Fibroblast of upper back skin (primary cell): ENCODE data around the gene KDM5B.
"Not testable (repeated sequence)": the region's sequence is repeated elsewhere in the genome, so short reads cannot be mapped to it uniquely, and the experiment has no call there.

Source experiments
- DNase-seq: peaks from one replicate; pipeline ENCODE4 v3.0.0-alpha.2; 2013

KDM5B gene

GRCh38 chr1:202812176-202813026 lies 4.2 kb upstream of the KDM5B start:
- no peak for DNase-seq

GRCh38 chr1:202811296-202812175 lies 3.3 kb upstream of the KDM5B start:
- peak; percentile 46 for DNase-seq

GRCh38 chr1:202810615-202811295 lies 2.5 kb upstream of the KDM5B start, which contains the start of gene PCAT6:
TSS of gene PCAT6 (plus strand) at chr1:202810954.
- DNase-seq, result peak; percentile 97

- DNase-seq, result no peak
Measured at GRCh38 chr1:202810193-202810614, 2.0 kb upstream of the KDM5B start.

GRCh38 chr1:202809597-202810159 lies 1.5 kb upstream of the KDM5B start:
- DNase-seq, result no peak

- DNase-seq, result peak; percentile 40
Measured at GRCh38 chr1:202807451-202807925, 733 bp downstream of the KDM5B start.

- no peak for DNase-seq
Measured at GRCh38 chr1:202806845-202807450, 1.3 kb downstream of the KDM5B start.

GRCh38 chr1:202805886-202806844 lies 2.1 kb downstream of the KDM5B start:
- DNase-seq, result no peak

- DNase-seq, result no peak
Measured at GRCh38 chr1:202804126-202804525, 4.1 kb downstream of the KDM5B start.

- DNase-seq, result peak; percentile 42
Measured at GRCh38 chr1:202802998-202803932, 5.0 kb downstream of the KDM5B start.

GRCh38 chr1:202802034-202802433 lies 6.2 kb downstream of the KDM5B start:
- DNase-seq, result no peak

GRCh38 chr1:202801175-202801574 lies 7.0 kb downstream of the KDM5B start:
- DNase-seq, result peak; percentile 55

GRCh38 chr1:202800742-202801141 lies 7.5 kb downstream of the KDM5B start:
- no peak for DNase-seq

- no peak for DNase-seq
Measured at GRCh38 chr1:202798792-202799331, 9.4 kb downstream of the KDM5B start.

- no peak for DNase-seq
Measured at GRCh38 chr1:202798260-202798659, 10.0 kb downstream of the KDM5B start.

GRCh38 chr1:202796670-202797069 lies 11.6 kb downstream of the KDM5B start:
- no peak for DNase-seq

GRCh38 chr1:202794931-202795330 lies 13.3 kb downstream of the KDM5B start:
- not testable (repeated sequence) for DNase-seq

GRCh38 chr1:202794051-202794740 lies 14.0 kb downstream of the KDM5B start:
- no peak for DNase-seq
